Mesenteric fat pad (tissue), 1 donor: ENCODE measurements around the gene TLR10. TPM values are rescaled to one million over a fixed set of nuclear protein-coding genes. Genes with fewer than 3 reads are reported as not detected.

ENCODE experiments used
- DNase-seq: peaks from one replicate; pipeline ENCODE4 v3.0.0-alpha.2; 2020; ENCODE audit warnings: low spot score
- total RNA-seq: library from RNA; stranded (reverse); fragmentation: NEBNext Ultra II Directional; extraction: Animal tissue kit (Norgen Biotek cat#: 25700); gene quantifications from one replicate; pipeline ENCODE4 v1.2.1, GENCODE V29; 2021
- donor health status: DM: yes; HTN: yes; CAD: no.

The TLR10 gene
- total RNA-seq, 1 donor from 2014 or later: 0.42 TPM

GRCh38 chr4:38733663-38734062, 49.1 kb downstream of the TLR10 start:
- DNase-seq: no peak

- no peak for DNase-seq
Measured at GRCh38 chr4:38730830-38731646, 51.8 kb downstream of the TLR10 start.

GRCh38 chr4:38730493-38730829, 52.3 kb downstream of the TLR10 start:
- DNase-seq: no peak

DNA sequence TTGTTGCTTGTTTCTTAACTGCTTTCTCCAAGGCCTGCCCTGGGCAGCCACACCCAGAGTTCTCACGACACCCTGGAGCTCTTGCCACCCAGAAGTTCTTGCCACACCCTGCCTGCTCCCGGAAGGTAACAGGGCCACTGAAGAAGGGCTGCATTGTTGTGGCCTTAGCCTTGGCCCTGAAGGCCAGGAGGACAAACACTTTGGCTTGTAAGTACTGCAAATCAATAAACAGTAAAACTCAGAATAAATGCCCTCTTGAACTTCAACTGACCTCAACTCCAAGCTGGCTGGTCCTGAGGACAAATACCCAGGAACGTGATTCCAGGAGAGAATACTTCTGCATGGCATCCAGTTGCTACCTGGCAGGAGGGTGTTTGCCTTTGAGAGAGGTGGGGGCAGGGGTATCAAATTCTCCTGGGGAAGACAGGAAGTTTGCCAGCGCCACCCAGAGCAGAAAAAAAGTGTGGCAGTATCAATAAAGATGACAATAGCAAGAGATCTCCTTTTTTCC, 54.1 kb downstream of the TLR10 start:
- no peak for DNase-seq

DNA sequence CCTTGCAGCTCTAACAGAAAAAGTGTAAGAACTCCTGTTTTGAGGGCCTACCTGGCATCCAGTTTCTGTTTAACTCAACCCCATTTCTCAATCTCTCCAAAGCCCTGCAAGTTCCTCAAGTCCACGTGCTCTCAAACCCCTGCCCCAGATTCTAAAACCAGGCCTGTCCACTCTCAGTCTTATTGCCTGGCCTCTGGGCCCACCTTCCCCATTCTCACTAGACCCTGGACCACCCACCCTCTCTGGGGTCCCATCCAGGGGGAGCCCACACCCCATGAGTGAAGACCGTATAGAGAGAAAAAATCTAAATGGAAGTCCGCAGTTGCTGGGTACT, 58.3 kb downstream of the TLR10 start:
- no peak for DNase-seq

DNA sequence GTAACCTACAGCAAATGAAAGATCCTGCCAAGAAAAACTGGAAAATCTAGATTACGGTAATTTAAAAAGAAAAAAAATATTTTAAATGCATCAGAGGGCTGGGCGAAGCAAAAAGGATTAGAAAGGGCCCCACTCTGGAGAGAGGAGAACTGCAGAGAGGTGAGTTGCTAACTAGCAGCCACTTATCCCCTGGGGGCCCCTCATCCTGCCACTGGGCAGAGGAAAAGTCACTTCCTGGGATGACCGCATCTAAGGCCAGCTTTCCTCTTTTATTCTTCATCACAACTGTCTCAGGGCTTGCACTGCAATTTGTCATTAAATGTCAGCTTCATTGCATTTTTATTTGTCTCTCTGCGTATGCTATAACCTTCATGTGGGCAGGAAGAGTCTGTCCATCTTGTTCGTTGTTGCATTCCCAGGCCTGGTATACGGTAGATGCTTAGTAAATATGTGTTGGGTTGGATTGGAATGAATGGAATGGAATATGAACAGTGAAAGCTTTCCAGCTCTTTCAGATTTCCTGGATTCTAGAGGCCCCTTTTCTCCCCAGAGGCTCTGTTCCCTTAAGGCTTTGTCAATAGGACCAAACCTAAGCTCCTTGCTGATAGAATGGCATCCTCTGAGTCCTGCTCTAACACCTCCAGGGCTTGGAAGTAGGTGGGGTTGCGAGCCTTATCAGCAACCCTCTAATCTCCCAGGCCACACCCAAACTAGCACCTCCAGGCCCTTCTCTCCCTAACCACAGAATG, 58.9 kb downstream of the TLR10 start:
- no peak for DNase-seq

GRCh38 chr4:38723114-38723513, 59.7 kb downstream of the TLR10 start:
- no peak for DNase-seq

Other genes starting within 250 kb of the TLR10 start
- gene KLF3, start 118.8 kb downstream of the TLR10 start, total RNA-seq: 41.9 TPM
- gene TLR1, start 21.8 kb upstream of the TLR10 start, total RNA-seq: 25.4 TPM
- gene TLR6, start 73.8 kb upstream of the TLR10 start, total RNA-seq: 7.3 TPM
- gene FAM114A1, start 84.8 kb upstream of the TLR10 start, total RNA-seq: 81.3 TPM
- 0.96 TPM for gene TMEM156, start 249.4 kb upstream of the TLR10 start, total RNA-seq